Keratinocyte (primary cell): ENCODE data around the gene ANXA1. TPM values are rescaled to one million over a fixed set of nuclear protein-coding genes. Genes with fewer than 3 reads are reported as not detected.

Experiments used
- DNase-seq: peaks from one replicate; pipeline ENCODE4 v3.0.0-alpha.2; 2011; ENCODE audit warnings: low read depth, missing footprints, low spot score
- FAIRE-seq: peaks from 2 replicates; lab custom pipeline; 2011; peaks lifted over from hg19 to GRCh38; lab: Jason Lieb, UNC
- H2AFZ ChIP-seq: 2 replicates; pipeline ENCODE4 v1.6.0; 2012; ENCODE audit warnings: low read length, control low read depth, inconsistent platforms; ENCODE audit not compliant: control insufficient read depth
- H3K27ac ChIP-seq: 2 replicates; pipeline ENCODE4 v1.5.1; 2011; ENCODE audit warnings: low read length; ENCODE audit not compliant: control insufficient read depth, insufficient read depth
- H3K27me3 ChIP-seq: 3 replicates; pipeline ENCODE4 v1.6.0; 2011; ENCODE audit warnings: low read length; ENCODE audit not compliant: control insufficient read depth, insufficient read depth; ENCODE audit errors: extremely low read depth
- H3K36me3 ChIP-seq, 2 experiments: 2 replicates in 1 of 2; 3 replicates in 1 of 2; pipeline ENCODE4 v1.5.1; 2011; ENCODE audit warnings: low read length in 2 of 2, mild to moderate bottlenecking in 1 of 2; ENCODE audit not compliant: control insufficient read depth in 2 of 2, insufficient read depth in 2 of 2; ENCODE audit errors: extremely low read depth in 1 of 2
- H3K4me1 ChIP-seq: 3 replicates; pipeline ENCODE4 v1.5.1; 2011; ENCODE audit warnings: low read length; ENCODE audit not compliant: control insufficient read depth, insufficient read depth; ENCODE audit errors: extremely low read depth
- H3K4me2 ChIP-seq: 3 replicates; pipeline ENCODE4 v1.6.0; 2011; ENCODE audit warnings: low read depth, low read length; ENCODE audit not compliant: control insufficient read depth, insufficient read depth; ENCODE audit errors: extremely low read depth
- H3K4me3 ChIP-seq, 3 experiments: fragments of 200-600 bp in 1 of 3; sonication (generic) in 1 of 3; 2 replicates in 2 of 3; 3 replicates in 1 of 3; pipeline ENCODE4 v1.5.1; 2011 to 2016; ENCODE audit warnings: low read length in 3 of 3, mild to moderate bottlenecking in 3 of 3, control low read depth in 2 of 3, inconsistent platforms in 1 of 3, low read depth in 1 of 3, mixed read lengths in 1 of 3, mixed run types in 1 of 3, moderate library complexity in 1 of 3; ENCODE audit not compliant: control insufficient read depth in 2 of 3, insufficient read depth in 2 of 3; ENCODE audit errors: extremely low read depth in 1 of 3
- H3K79me2 ChIP-seq: 2 replicates; pipeline ENCODE4 v1.6.0; 2012; ENCODE audit warnings: low read length; ENCODE audit not compliant: control insufficient read depth, insufficient read depth
- H3K9ac ChIP-seq: 3 replicates; pipeline ENCODE4 v1.6.0; 2011; ENCODE audit warnings: low read length; ENCODE audit not compliant: control insufficient read depth, insufficient read depth; ENCODE audit errors: extremely low read depth
- H3K9me1 ChIP-seq: 3 replicates; pipeline ENCODE4 v1.6.0; 2011; ENCODE audit warnings: low read length; ENCODE audit not compliant: control insufficient read depth, insufficient read depth; ENCODE audit errors: extremely low read depth
- H3K9me3 ChIP-seq: 2 replicates; pipeline ENCODE4 v1.5.1; 2012; ENCODE audit warnings: low read depth, low read length; ENCODE audit not compliant: control insufficient read depth
- H4K20me1 ChIP-seq: 3 replicates; pipeline ENCODE4 v1.6.0; 2011; ENCODE audit warnings: low read length; ENCODE audit not compliant: control insufficient read depth, insufficient read depth; ENCODE audit errors: extremely low read depth
- EZH2 ChIP-seq: IDR thresholded peaks from one replicate; pipeline ENCODE4 v1.6.1; 2012; ENCODE audit warnings: inconsistent platforms, mild to moderate bottlenecking, low read length, moderate library complexity
- dilution Hi-C: fragments of 300-500 bp; cut with MboI; formaldehyde crosslinking; loops from one replicate; pipeline ENCODE4 v1.7.0; 2020; ENCODE audit warnings: low sequenced_read_pairs; ENCODE audit not compliant: extremely low pct_ligation_motif_present
- polyA minus RNA-seq, 3 experiments: library from RNA; depleted of rRNA, polyadenylated mRNA; stranded (reverse); fragments of >200 nt; gene quantifications; 1 replicate in 1 of 3; 2 replicates in 1 of 3; 3 replicates in 1 of 3; pipeline ENCODE4 v1.2.3, GENCODE V29; 2011
- polyA plus RNA-seq, 5 experiments: library from polyadenylated mRNA; depleted of rRNA in 3 of 5; stranded (reverse) in 3 of 5; stranded (forward) in 1 of 5; unstranded in 1 of 5; fragments of >200 nt; gene quantifications; 1 replicate in 1 of 5; 2 replicates in 3 of 5; 3 replicates in 1 of 5; pipeline versions ENCODE4 v1.2.1 to v1.2.3, GENCODE V29; 2011 to 2012; ENCODE audit warnings: missing spikeins in 2 of 5, low read depth in 1 of 5, low replicate concordance in 1 of 5
- TF ChIP-seq, protein P1 (sequence below), 3 experiments: IDR thresholded peaks in 1 of 3; conservative IDR thresholded peaks in 1 of 3; optimal IDR thresholded peaks in 1 of 3; 2 replicates in 2 of 3; 3 replicates in 1 of 3; pipeline versions ENCODE3 to v1.5.1; 2011; ENCODE audit warnings: low read length in 3 of 3, mild to moderate bottlenecking in 3 of 3, moderate library complexity in 2 of 3, control low read depth in 1 of 3, inconsistent platforms in 1 of 3; ENCODE audit not compliant: insufficient read depth in 2 of 3; ENCODE audit errors: extremely low read depth in 1 of 3

ANXA1 gene, protein sequence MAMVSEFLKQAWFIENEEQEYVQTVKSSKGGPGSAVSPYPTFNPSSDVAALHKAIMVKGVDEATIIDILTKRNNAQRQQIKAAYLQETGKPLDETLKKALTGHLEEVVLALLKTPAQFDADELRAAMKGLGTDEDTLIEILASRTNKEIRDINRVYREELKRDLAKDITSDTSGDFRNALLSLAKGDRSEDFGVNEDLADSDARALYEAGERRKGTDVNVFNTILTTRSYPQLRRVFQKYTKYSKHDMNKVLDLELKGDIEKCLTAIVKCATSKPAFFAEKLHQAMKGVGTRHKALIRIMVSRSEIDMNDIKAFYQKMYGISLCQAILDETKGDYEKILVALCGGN
- polyA plus RNA-seq (972 to 1,449 TPM (median 1,028 TPM) in 3 replicates), polyA minus RNA-seq (121 to 703 TPM (median 426 TPM) in 3 replicates)
- 1,388 TPM for polyA plus RNA-seq (2011; ENCODE audit: low read depth)
- 750 and 1,475 TPM in 2 replicates for polyA plus RNA-seq (2011; cell fraction: cytosol; rRNA removed)
- polyA plus RNA-seq (2011; cell fraction: nucleus; rRNA removed): 1,170 and 1,541 TPM in 2 replicates
- polyA plus RNA-seq (2012; ENCODE audit: low replicate concordance): 740 and 1,721 TPM in 2 replicates
- polyA minus RNA-seq (2011; cell fraction: cytosol; rRNA and poly(A)+ RNA removed): 323 TPM
- 533 and 965 TPM in 2 replicates for polyA minus RNA-seq (2011; cell fraction: nucleus; rRNA and poly(A)+ RNA removed)

DNA sequence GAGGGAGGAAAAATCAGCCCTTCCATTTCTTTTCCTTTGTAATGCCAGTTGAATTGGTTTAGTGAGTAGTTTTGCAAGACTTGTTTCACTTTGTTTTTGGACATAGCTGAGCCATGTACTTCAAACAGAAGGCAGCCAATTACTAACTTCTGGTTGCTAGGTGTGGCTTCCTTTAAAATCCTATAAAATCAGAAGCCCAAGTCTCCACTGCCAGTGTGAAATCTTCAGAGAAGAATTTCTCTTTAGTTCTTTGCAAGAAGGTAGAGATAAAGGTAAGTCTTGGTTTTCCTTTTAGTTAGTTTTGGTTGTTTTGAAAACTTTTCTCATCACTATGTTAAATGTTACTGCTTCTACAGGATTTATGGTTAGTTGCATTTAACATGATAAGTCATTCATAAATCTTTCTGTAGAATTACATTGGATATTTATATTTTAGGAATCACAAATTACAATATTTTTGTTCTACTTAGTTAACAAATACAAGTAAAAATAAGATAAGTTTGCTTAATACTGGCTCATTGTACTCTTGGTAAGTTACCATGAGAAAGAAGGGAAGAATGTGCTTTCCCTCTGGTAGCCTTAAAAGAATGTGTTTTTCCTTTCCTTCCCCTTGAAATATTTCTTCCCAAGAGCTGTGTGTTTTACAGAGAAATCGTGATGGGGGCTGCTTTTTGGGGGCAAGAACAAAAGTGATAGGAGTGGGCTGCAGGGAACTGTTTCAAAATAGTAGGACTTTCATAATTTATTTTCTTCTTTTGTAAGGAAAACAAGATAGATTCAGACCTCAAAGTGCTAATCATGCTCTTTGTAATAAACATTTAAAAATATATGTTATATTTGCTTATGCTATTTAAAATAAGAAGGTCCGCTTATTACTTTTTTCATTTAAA is at the start of gene ANXA1:
ANXA1 (plus strand) TSS at position 213 of the 890 bp plus-strand sequence. CDS start 6,671 bp downstream, outside the sequence.
- H2AFZ ChIP-seq: no peak within 1 kb of the TSS
- H3K4me1 ChIP-seq: peaks cover 59% of the 10 kb centered on the region
- H3K9ac ChIP-seq: peak within 1 kb of the TSS; percentile 94
- peaks cover 17% of the 10 kb centered on the region for H4K20me1 ChIP-seq
- DNase-seq (no peak), FAIRE-seq (peak; percentile 86)
- H3K4me2 ChIP-seq: peak within 1 kb of the TSS; percentile 84
- peak within 1 kb of the TSS; percentile 70 to 98 (median 94) for H3K4me3 ChIP-seq
- H3K36me3 ChIP-seq: peaks cover 2 to 17% of the 10 kb centered on the region in 2 experiments
- H3K27ac ChIP-seq: peak within 1 kb of the TSS; percentile 97
- TF ChIP-seq, protein P1, sequence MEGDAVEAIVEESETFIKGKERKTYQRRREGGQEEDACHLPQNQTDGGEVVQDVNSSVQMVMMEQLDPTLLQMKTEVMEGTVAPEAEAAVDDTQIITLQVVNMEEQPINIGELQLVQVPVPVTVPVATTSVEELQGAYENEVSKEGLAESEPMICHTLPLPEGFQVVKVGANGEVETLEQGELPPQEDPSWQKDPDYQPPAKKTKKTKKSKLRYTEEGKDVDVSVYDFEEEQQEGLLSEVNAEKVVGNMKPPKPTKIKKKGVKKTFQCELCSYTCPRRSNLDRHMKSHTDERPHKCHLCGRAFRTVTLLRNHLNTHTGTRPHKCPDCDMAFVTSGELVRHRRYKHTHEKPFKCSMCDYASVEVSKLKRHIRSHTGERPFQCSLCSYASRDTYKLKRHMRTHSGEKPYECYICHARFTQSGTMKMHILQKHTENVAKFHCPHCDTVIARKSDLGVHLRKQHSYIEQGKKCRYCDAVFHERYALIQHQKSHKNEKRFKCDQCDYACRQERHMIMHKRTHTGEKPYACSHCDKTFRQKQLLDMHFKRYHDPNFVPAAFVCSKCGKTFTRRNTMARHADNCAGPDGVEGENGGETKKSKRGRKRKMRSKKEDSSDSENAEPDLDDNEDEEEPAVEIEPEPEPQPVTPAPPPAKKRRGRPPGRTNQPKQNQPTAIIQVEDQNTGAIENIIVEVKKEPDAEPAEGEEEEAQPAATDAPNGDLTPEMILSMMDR (optimal IDR thresholded peaks at IDR 0.05 in 1 of 3, IDR thresholded peaks at IDR 0.05 in 1 of 3, conservative IDR thresholded peaks at IDR 0.05 in 1 of 3; ENCODE audit: extremely low read depth in 1 of 3, insufficient read depth in 2 of 3, low read length in 3 of 3): no peak
- no peak for TF ChIP-seq EZH2
- dilution Hi-C loops: no loop called here
- no peaks in the 10 kb centered on the region for H3K27me3 ChIP-seq
- H3K9me1 ChIP-seq: no peaks in the 10 kb centered on the region
- H3K79me2 ChIP-seq: peaks cover 49% of the 10 kb centered on the region
- no peaks in the 10 kb centered on the region for H3K9me3 ChIP-seq

DNA sequence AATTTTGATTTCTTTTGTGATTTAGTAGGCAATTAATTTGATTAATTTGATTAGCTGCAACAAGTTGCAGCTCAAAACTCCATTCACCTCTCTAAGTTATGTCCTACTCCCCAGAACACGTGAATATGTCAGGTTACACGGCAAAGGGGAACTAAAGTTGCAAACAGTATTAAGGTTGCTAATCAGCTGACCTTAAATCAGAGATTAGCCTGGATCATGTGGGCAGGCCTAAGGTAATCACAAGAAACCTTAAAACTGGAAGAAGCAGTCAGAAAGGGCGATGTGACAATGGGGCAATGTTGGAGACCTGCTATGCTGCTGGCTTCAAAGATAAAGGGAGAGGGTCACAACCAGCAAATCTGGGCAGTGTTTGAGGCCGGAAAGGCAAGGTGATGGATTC is 47.3 kb upstream of the ANXA1 start:
- H3K9ac ChIP-seq: no peak overlapping the region
- H3K27me3 ChIP-seq: no peaks in the 10 kb centered on the region
- H3K36me3 ChIP-seq: no peaks in the 10 kb centered on the region
- TF ChIP-seq, protein P1 (optimal IDR thresholded peaks at IDR 0.05 in 1 of 3, IDR thresholded peaks at IDR 0.05 in 1 of 3, conservative IDR thresholded peaks at IDR 0.05 in 1 of 3; ENCODE audit: extremely low read depth in 1 of 3, insufficient read depth in 2 of 3, low read length in 3 of 3): no peak
- TF ChIP-seq EZH2: no peak
- no peaks in the 10 kb centered on the region for H3K79me2 ChIP-seq
- no peak overlapping the region for H3K4me2 ChIP-seq
- no peak overlapping the region for H2AFZ ChIP-seq
- peaks cover 11% of the 10 kb centered on the region for H3K4me1 ChIP-seq
- H4K20me1 ChIP-seq: no peaks in the 10 kb centered on the region
- H3K9me1 ChIP-seq: no peaks in the 10 kb centered on the region
- FAIRE-seq (no peak), DNase-seq (no peak)
- dilution Hi-C loops: no loop called here
- H3K9me3 ChIP-seq: no peaks in the 10 kb centered on the region
- H3K27ac ChIP-seq: no peak overlapping the region
- H3K4me3 ChIP-seq: no peak overlapping the region
